GM12878 (cell line): ENCODE results near the gene ATXN2. TPM values are rescaled to one million over a fixed set of nuclear protein-coding genes. Genes with fewer than 3 reads are reported as not detected.

Experiments
- ATAC-seq: fragments of 200-7000 bp; cut with Tn5 transposase; 3 replicates; pipeline ENCODE4 v1.9.1; 2020; ENCODE audit warnings: mild to moderate bottlenecking, moderate library complexity
- BruUV-seq: library from RNA; stranded (reverse); fragments of 400-500 nt; replicated peaks from 2 replicates; lab custom pipeline; 2021; lab: Mats Ljungman, UMichigan
- CTCF ChIA-PET: fragments of 300-600 bp; sonication (Branson Sonifier 250); formaldehyde crosslinking; extraction: SDS; loops from one replicate; lab custom pipeline; 2021; ENCODE audit warnings: inconsistent platforms; lab: Yijun Ruan, JAX
- POLR2A ChIA-PET: fragments of 350-600 bp; formaldehyde crosslinking; extraction: SDS; loops from one replicate; lab custom pipeline; 2021; ENCODE audit warnings: inconsistent platforms; lab: Charles Lee
- RAD21 ChIA-PET: fragments of 300-600 bp; sonication (Branson Sonifier 250); formaldehyde crosslinking; loops from one replicate; lab custom pipeline; 2023; ENCODE audit warnings: antibody characterized with exemption; ENCODE audit not compliant: unreplicated experiment; lab: Charles Lee
- SMC1A ChIA-PET: fragments of 300-600 bp; sonication (Branson Sonifier 250); formaldehyde crosslinking; loops from one replicate; lab custom pipeline; 2023; ENCODE audit not compliant: unreplicated experiment, uncharacterized antibody; lab: Charles Lee
- DNase-seq: peaks from one replicate; pipeline ENCODE4 v3.0.0-alpha.2; 2011; ENCODE audit warnings: low read depth, low spot score
- FAIRE-seq: peaks from 3 replicates; lab custom pipeline; 2011; peaks lifted over from hg19 to GRCh38; lab: Jason Lieb, UNC
- H2AFZ ChIP-seq: 2 replicates; pipeline ENCODE4 v1.6.0; 2011; ENCODE audit warnings: low read depth, low read length, control low read depth; ENCODE audit not compliant: control insufficient read depth
- H3K27ac ChIP-seq: 2 replicates; pipeline ENCODE4 v1.5.1; 2011; ENCODE audit warnings: control low read depth; ENCODE audit not compliant: control insufficient read depth, insufficient read depth
- H3K27me3 ChIP-seq, 2 experiments: replicated peaks in 1 of 2; 2 replicates each; pipeline versions ENCODE4 v1.6.0 to v1.6.1; 2011; ENCODE audit warnings: low read length in 1 of 2; ENCODE audit not compliant: control insufficient read depth in 2 of 2, insufficient read depth in 2 of 2
- H3K36me3 ChIP-seq, 2 experiments: 2 replicates each; pipeline ENCODE4 v1.5.1; 2011; ENCODE audit warnings: low read length in 1 of 2; ENCODE audit not compliant: control insufficient read depth in 2 of 2, insufficient read depth in 2 of 2
- H3K4me1 ChIP-seq: 2 replicates; pipeline ENCODE4 v1.6.1; 2011; ENCODE audit warnings: mild to moderate bottlenecking, low read length, moderate library complexity, mixed read lengths; ENCODE audit not compliant: control insufficient read depth, insufficient read depth
- H3K4me2 ChIP-seq: 2 replicates; pipeline ENCODE4 v1.6.0; 2011; ENCODE audit warnings: control low read depth; ENCODE audit not compliant: control insufficient read depth, insufficient read depth
- H3K4me3 ChIP-seq: fragments of 200-600 bp; sonication (generic); 2 replicates; pipeline ENCODE4 v1.5.1; 2016
- H3K79me2 ChIP-seq: 2 replicates; pipeline ENCODE4 v1.6.0; 2011; ENCODE audit warnings: low read length; ENCODE audit not compliant: control insufficient read depth, insufficient read depth
- H3K9ac ChIP-seq: 2 replicates; pipeline ENCODE4 v1.8.0; 2011; ENCODE audit warnings: low read length, control low read depth, mixed read lengths; ENCODE audit not compliant: control insufficient read depth, insufficient read depth
- H3K9me3 ChIP-seq: replicated peaks from 3 replicates; pipeline ENCODE4 v1.5.1; 2011; ENCODE audit warnings: mild to moderate bottlenecking, low read length; ENCODE audit not compliant: control insufficient read depth, insufficient read depth
- H4K20me1 ChIP-seq: 2 replicates; pipeline ENCODE4 v1.6.0; 2011; ENCODE audit not compliant: control insufficient read depth, insufficient read depth
- CHD4 ChIP-seq: fragments of 200-600 bp; sonication (generic); IDR thresholded peaks from 2 replicates; pipeline ENCODE4 v1.6.1; 2016; ENCODE audit warnings: mild to moderate bottlenecking
- EP300 ChIP-seq, 2 experiments: fragments of 150-350 bp in 1 of 2; IDR thresholded peaks; 2 replicates each; pipeline ENCODE4 v1.6.1; 2011 to 2012; ENCODE audit warnings: low read depth in 2 of 2, low read length in 2 of 2, borderline replicate concordance in 1 of 2, improper control_type of control experiment in 1 of 2, inconsistent platforms in 1 of 2; ENCODE audit not compliant: control insufficient read depth in 1 of 2
- NR2C2 ChIP-seq: IDR thresholded peaks from 2 replicates; pipeline ENCODE4 v1.6.1; 2011; ENCODE audit warnings: borderline replicate concordance, low read depth; ENCODE audit not compliant: control insufficient read depth, insufficient read length
- WGBS: methylation state at CpG from one replicate; pipeline ENCODE4 v1.1.6; 2016; ENCODE audit warnings: low lambda C conversion rate; ENCODE audit not compliant: insufficient replicate concordance, insufficient coverage; ENCODE audit errors: missing lambda C conversion rate; 5-methylcytosine and 5-hydroxymethylcytosine counted together
- in situ Hi-C: fragments of 300-500 bp; cut with MboI; formaldehyde crosslinking; loops from 9 replicates; pipeline ENCODE4 v1.14.3; 2018; ENCODE audit warnings: mixed read lengths
- intact Hi-C: fragments of 100-400 bp; cut with micrococcal nuclease; formaldehyde crosslinking; loops from one replicate; pipeline ENCODE4 v1.14.2; 2022; ENCODE audit not compliant: unreplicated experiment
- polyA plus RNA-seq, 11 experiments: library from polyadenylated mRNA; depleted of rRNA in 4 of 11; unstranded in 6 of 11; stranded (reverse) in 5 of 11; fragments of >200 nt; fragmentation: Nextera tagmentation in 4 of 11; fragmentation: Illumina TruSeq in 1 of 11; extraction: Ambion mirVana in 4 of 11; extraction: Trizol in 1 of 11; gene quantifications; 1 replicate in 1 of 11; 2 replicates in 10 of 11; pipeline versions ENCODE4 v1.2.1 to v1.2.3, GENCODE V29; 2011 to 2016; ENCODE audit warnings: inconsistent platforms in 2 of 11, missing spikeins in 2 of 11, low read depth in 1 of 11
- total RNA-seq, 4 experiments: library from RNA; depleted of rRNA in 3 of 4; stranded (reverse); fragments of >200 nt in 3 of 4; fragmentation: Illumina TruSeq in 1 of 4; extraction: Trizol in 1 of 4; gene quantifications; 2 replicates each; pipeline versions ENCODE4 v1.2.1 to v1.2.3, GENCODE V29; 2013 to 2021
- TF ChIP-seq, protein P1 (sequence below): fragments of 450-650 bp; formaldehyde crosslinking; IDR thresholded peaks from 2 replicates; pipeline ENCODE4 v1.4.0; 2020; ENCODE audit warnings: mild to moderate bottlenecking, moderate library complexity
- TF ChIP-seq, protein P2 (sequence below): fragments of 450-650 bp; IDR thresholded peaks from 2 replicates; pipeline ENCODE4 v1.6.1; 2016; ENCODE audit warnings: mild to moderate bottlenecking, moderate library complexity, borderline replicate concordance

The ATXN2 gene
- total and polyA plus RNA-seq, 10 of the 15 experiments (the other 5 are each of a cell fraction or from before 2014, with no cell fraction given) = 8.8 to 31.5 (median 19.0) TPM

DNA sequence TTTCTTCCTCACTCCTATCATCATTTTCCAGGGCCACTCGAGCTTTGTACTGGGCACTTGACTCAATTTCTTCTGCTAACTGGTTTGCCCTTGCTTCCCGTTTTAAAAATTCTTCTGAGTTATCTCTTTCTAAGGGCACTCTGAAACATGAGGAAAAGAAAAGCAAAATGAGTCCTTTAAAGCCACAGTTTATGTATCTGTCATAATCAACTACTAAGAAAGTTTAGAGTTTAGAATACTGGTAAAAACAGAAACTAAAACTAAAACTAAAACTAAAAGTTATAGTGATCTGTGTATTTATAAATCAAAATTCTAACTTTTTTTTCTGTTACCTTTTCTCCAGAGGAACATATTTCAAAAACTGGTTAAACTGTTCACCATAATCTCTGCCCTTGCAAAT lies 79.2 kb downstream of the ATXN2 start:
- WGBS = 22% methylated on average over 2 of the region's 2 CpGs
- ChIA-PET CTCF (interaction anchor here (0.7 to 1.4 kb wide), 2 partner anchors 66 to 117 kb away, joined by 4 read pairs; no protein-coding TSS in a partner anchor), SMC1A (interaction anchor here (1.1 kb wide), 2 partner anchors 8 to 18 kb away, joined by 3 to 6 read pairs; no protein-coding TSS in a partner anchor), POLR2A (interaction anchor here (0.6 to 1.1 kb wide), 2 partner anchors 8 to 455 kb away, joined by 3 read pairs; no protein-coding TSS in a partner anchor), RAD21 (no interaction called here)
- BruUV-seq = no TSS peak
- Histone ChIP-seq H3K4me2 (no peak overlapping the region), H3K4me3 (no peak overlapping the region), H3K4me1 (no peaks in the 10 kb centered on the region), H2AFZ (no peak overlapping the region), H3K27me3 (no peaks in the 10 kb centered on the region), H4K20me1 (no peaks in the 10 kb centered on the region), H3K36me3 (peaks cover 10 to 22% of the 10 kb centered on the region in 2 experiments), H3K79me2 (no peaks in the 10 kb centered on the region), H3K9me3 (no peaks in the 10 kb centered on the region; the same call in 2 of the 3 replicates), H3K27ac (no peak overlapping the region), H3K9ac (no peak overlapping the region)
- intact Hi-C loops = no loop called here
- FAIRE-seq (no peak), DNase-seq (no peak), ATAC-seq (no peak)
- TF ChIP-seq, protein P1, sequence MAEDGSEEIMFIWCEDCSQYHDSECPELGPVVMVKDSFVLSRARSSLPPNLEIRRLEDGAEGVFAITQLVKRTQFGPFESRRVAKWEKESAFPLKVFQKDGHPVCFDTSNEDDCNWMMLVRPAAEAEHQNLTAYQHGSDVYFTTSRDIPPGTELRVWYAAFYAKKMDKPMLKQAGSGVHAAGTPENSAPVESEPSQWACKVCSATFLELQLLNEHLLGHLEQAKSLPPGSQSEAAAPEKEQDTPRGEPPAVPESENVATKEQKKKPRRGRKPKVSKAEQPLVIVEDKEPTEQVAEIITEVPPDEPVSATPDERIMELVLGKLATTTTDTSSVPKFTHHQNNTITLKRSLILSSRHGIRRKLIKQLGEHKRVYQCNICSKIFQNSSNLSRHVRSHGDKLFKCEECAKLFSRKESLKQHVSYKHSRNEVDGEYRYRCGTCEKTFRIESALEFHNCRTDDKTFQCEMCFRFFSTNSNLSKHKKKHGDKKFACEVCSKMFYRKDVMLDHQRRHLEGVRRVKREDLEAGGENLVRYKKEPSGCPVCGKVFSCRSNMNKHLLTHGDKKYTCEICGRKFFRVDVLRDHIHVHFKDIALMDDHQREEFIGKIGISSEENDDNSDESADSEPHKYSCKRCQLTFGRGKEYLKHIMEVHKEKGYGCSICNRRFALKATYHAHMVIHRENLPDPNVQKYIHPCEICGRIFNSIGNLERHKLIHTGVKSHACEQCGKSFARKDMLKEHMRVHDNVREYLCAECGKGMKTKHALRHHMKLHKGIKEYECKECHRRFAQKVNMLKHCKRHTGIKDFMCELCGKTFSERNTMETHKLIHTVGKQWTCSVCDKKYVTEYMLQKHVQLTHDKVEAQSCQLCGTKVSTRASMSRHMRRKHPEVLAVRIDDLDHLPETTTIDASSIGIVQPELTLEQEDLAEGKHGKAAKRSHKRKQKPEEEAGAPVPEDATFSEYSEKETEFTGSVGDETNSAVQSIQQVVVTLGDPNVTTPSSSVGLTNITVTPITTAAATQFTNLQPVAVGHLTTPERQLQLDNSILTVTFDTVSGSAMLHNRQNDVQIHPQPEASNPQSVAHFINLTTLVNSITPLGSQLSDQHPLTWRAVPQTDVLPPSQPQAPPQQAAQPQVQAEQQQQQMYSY (CRISPR knock-in tag) = no peak
- TF ChIP-seq CHD4 (no peak), NR2C2 (no peak), EP300 (IDR thresholded peaks at IDR 0.05; ENCODE audit: borderline replicate concordance in 1 of 2, control insufficient read depth in 1 of 2, low read depth in 2 of 2, low read length in 2 of 2) (no peak)
- TF ChIP-seq, protein P2, sequence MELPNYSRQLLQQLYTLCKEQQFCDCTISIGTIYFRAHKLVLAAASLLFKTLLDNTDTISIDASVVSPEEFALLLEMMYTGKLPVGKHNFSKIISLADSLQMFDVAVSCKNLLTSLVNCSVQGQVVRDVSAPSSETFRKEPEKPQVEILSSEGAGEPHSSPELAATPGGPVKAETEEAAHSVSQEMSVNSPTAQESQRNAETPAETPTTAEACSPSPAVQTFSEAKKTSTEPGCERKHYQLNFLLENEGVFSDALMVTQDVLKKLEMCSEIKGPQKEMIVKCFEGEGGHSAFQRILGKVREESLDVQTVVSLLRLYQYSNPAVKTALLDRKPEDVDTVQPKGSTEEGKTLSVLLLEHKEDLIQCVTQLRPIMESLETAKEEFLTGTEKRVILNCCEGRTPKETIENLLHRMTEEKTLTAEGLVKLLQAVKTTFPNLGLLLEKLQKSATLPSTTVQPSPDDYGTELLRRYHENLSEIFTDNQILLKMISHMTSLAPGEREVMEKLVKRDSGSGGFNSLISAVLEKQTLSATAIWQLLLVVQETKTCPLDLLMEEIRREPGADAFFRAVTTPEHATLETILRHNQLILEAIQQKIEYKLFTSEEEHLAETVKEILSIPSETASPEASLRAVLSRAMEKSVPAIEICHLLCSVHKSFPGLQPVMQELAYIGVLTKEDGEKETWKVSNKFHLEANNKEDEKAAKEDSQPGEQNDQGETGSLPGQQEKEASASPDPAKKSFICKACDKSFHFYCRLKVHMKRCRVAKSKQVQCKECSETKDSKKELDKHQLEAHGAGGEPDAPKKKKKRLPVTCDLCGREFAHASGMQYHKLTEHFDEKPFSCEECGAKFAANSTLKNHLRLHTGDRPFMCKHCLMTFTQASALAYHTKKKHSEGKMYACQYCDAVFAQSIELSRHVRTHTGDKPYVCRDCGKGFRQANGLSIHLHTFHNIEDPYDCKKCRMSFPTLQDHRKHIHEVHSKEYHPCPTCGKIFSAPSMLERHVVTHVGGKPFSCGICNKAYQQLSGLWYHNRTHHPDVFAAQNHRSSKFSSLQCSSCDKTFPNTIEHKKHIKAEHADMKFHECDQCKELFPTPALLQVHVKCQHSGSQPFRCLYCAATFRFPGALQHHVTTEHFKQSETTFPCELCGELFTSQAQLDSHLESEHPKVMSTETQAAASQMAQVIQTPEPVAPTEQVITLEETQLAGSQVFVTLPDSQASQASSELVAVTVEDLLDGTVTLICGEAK = peak; percentile 49; the same call in 1 of the 2 replicates
- in situ Hi-C loops = no loop called here
